CD14-positive monocyte (primary cell): ENCODE measurements around the gene PET100. TPM values are rescaled to one million over a fixed set of nuclear protein-coding genes. Genes with fewer than 3 reads are reported as not detected.

Source experiments
- DNase-seq, 3 donors: peaks; one replicate each; pipeline ENCODE4 v3.0.0-alpha.2; 2011 to 2022
- H2AFZ ChIP-seq: 2 replicates; pipeline ENCODE4 v1.6.0; 2012; ENCODE audit warnings: mild to moderate bottlenecking, low read depth, low read length, inconsistent platforms; ENCODE audit not compliant: insufficient read depth, poor library complexity, severe bottlenecking
- H3K27ac ChIP-seq, 2 donors: 1 replicate in 1 of 2; 2 replicates in 1 of 2; pipeline ENCODE4 v1.5.1; 2012 to 2013; ENCODE audit warnings: low read length in 2 of 2, control low read depth in 1 of 2, inconsistent platforms in 1 of 2, low read depth in 1 of 2, mild to moderate bottlenecking in 1 of 2
- H3K27me3 ChIP-seq, 2 donors: one replicate each; pipeline versions ENCODE4 v1.6.0 to v1.6.1; 2011 to 2013; ENCODE audit warnings: low read length in 2 of 2; ENCODE audit not compliant: control insufficient read depth in 2 of 2, insufficient read depth in 2 of 2
- H3K36me3 ChIP-seq, 2 donors: replicated peaks in 1 of 2; 1 replicate in 1 of 2; 2 replicates in 1 of 2; pipeline versions ENCODE4 v1.5.1 to v1.6.1; 2012 to 2013; ENCODE audit warnings: low read length in 2 of 2, control low read depth in 1 of 2, inconsistent platforms in 1 of 2, mild to moderate bottlenecking in 1 of 2; ENCODE audit not compliant: insufficient read depth in 2 of 2, control insufficient read depth in 1 of 2
- H3K4me1 ChIP-seq, 2 donors: 1 replicate in 1 of 2; 2 replicates in 1 of 2; pipeline versions ENCODE4 v1.5.1 to v1.6.1; 2012 to 2013; ENCODE audit warnings: low read length in 2 of 2, control low read depth in 1 of 2, inconsistent platforms in 1 of 2, mild to moderate bottlenecking in 1 of 2, moderate library complexity in 1 of 2; ENCODE audit not compliant: insufficient read depth in 2 of 2, control insufficient read depth in 1 of 2
- H3K4me2 ChIP-seq: replicated peaks from 2 replicates; pipeline ENCODE3; 2012; ENCODE audit warnings: low read length, moderate library complexity, mild to moderate bottlenecking; ENCODE audit not compliant: poor library complexity, severe bottlenecking; ENCODE audit errors: extremely low read depth
- H3K4me3 ChIP-seq, 3 experiments: fragments of 200-600 bp in 1 of 3; sonication (generic) in 1 of 3; replicated peaks in 1 of 3; 1 replicate in 2 of 3; 2 replicates in 1 of 3; pipeline ENCODE4 v1.5.1; 2011 to 2013; ENCODE audit warnings: low read length in 3 of 3, mild to moderate bottlenecking in 3 of 3, control low read depth in 2 of 3, low read depth in 2 of 3, inconsistent platforms in 1 of 3, moderate library complexity in 1 of 3
- H3K79me2 ChIP-seq: 2 replicates; pipeline ENCODE4 v1.6.0; 2012; ENCODE audit warnings: mild to moderate bottlenecking, control low read depth, inconsistent platforms, low read length, moderate library complexity; ENCODE audit not compliant: insufficient read depth
- H3K9ac ChIP-seq: 2 replicates; pipeline ENCODE4 v1.6.0; 2017; ENCODE audit warnings: low read length, mild to moderate bottlenecking; ENCODE audit not compliant: insufficient read depth, poor library complexity, severe bottlenecking
- H3K9me3 ChIP-seq, 2 donors: replicated peaks in 1 of 2; 1 replicate in 1 of 2; 2 replicates in 1 of 2; pipeline versions ENCODE4 v1.5.1 to v1.6.1; 2012 to 2013; ENCODE audit warnings: low read length in 2 of 2, control low read depth in 1 of 2; ENCODE audit not compliant: control insufficient read depth in 1 of 2, insufficient read depth in 1 of 2
- H4K20me1 ChIP-seq: 2 replicates; pipeline ENCODE4 v1.6.0; 2012; ENCODE audit warnings: mild to moderate bottlenecking, low read length, control low read depth, moderate library complexity; ENCODE audit not compliant: insufficient read depth
- H3K27ac Mint-ChIP-seq, 7 donors: one replicate each; pipeline ENCODE4 v1.8.0; 2020; ENCODE audit warnings: mild to moderate bottlenecking in 7 of 7, mixed read lengths in 7 of 7, moderate library complexity in 6 of 7, inconsistent platforms in 2 of 7
- H3K27me3 Mint-ChIP-seq, 3 donors: one replicate each; pipeline ENCODE4 v1.8.0; 2021 to 2022; ENCODE audit warnings: low read depth in 3 of 3, mild to moderate bottlenecking in 3 of 3, mixed read lengths in 3 of 3, moderate library complexity in 3 of 3, inconsistent platforms in 1 of 3
- H3K36me3 Mint-ChIP-seq, 2 donors: one replicate each; pipeline ENCODE4 v1.8.0; 2020; ENCODE audit warnings: mixed read lengths in 2 of 2, inconsistent platforms in 1 of 2, mild to moderate bottlenecking in 1 of 2
- H3K4me1 Mint-ChIP-seq: one replicate; pipeline ENCODE4 v1.8.0; 2020; ENCODE audit warnings: mild to moderate bottlenecking, mixed read lengths
- H3K4me3 Mint-ChIP-seq, 2 donors: one replicate each; pipeline ENCODE4 v1.8.0; 2020; ENCODE audit warnings: mild to moderate bottlenecking in 2 of 2, mixed read lengths in 2 of 2, moderate library complexity in 1 of 2
- H3K9me3 Mint-ChIP-seq, 7 donors: one replicate each; pipeline ENCODE4 v1.8.0; 2020 to 2022; ENCODE audit warnings: mixed read lengths in 7 of 7, mild to moderate bottlenecking in 6 of 7, moderate library complexity in 6 of 7, inconsistent platforms in 2 of 7
- WGBS: methylation state at CpG from one replicate; pipeline ENCODE4 v1.1.5; 2013; ENCODE audit warnings: missing lambda C conversion rate; ENCODE audit not compliant: insufficient coverage; 5-methylcytosine and 5-hydroxymethylcytosine counted together
- intact Hi-C, 2 donors: fragments of 100-400 bp; cut with micrococcal nuclease; formaldehyde crosslinking; loops; one replicate each; pipeline versions ENCODE4 v1.15.0 to v1.15.1; 2023
- polyA plus RNA-seq, 3 donors: library from polyadenylated mRNA; depleted of rRNA in 1 of 3; unstranded in 2 of 3; stranded (reverse) in 1 of 3; fragments of 300-500 nt in 2 of 3; fragments of >200 nt in 1 of 3; fragmentation: Illumina TruSeq in 2 of 3; gene quantifications; 1 replicate in 2 of 3; 2 replicates in 1 of 3; pipeline ENCODE4 v1.2.3, GENCODE V29; 2012 to 2021
- TF ChIP-seq, protein P1 (sequence below): fragments of 200-600 bp; IDR thresholded peaks from one replicate; pipeline ENCODE4 v1.8.0; 2022; ENCODE audit warnings: antibody characterized with exemption, mild to moderate bottlenecking

Gene PET100
- polyA plus RNA-seq, 3 donors = 64.6 to 386 (median 300) TPM

DNA sequence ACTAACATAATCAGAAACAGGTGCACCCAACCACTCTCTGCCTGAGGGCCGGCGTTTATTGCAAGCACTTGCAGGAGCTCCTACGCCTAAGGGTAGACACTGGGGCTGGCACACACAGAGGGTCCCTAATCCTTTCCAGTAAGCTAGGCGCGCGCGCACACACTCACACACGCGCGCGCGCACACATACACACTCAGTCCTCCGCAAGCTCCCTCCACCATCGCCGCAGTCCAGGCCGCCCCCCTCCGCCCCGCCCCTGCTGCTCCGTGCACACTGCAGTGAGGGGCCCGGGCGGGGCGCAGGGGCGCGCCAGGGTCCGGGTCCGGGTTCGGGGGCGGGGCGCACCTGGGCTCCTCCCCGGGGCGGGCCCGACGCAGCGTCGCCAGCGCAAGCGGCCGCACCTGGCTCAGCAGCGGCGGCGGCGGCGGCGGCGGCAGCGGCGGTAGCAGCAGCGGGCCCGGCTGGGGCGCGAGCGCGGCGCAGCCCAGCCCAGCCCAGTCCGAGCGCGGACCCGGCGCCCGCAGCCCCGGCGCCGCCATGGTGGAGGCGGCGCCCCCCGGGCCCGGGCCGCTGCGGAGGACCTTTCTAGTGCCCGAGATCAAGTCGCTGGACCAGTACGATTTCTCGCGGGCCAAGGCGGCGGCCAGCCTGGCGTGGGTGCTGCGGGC, 34.0 kb upstream of the PET100 start, which contains the start of gene CAMSAP3:
TSS of gene CAMSAP3 (plus strand) at position 398 of the 668 bp plus-strand sequence. CDS start at position 538, 140 bp downstream.
- peak within 1 kb of the TSS in 1 of 3 experiments; percentile 60 for H3K4me3 ChIP-seq
- no peak for DNase-seq
- WGBS = under 1% methylated on average over 69 of the region's 78 CpGs
- H3K4me2 ChIP-seq = peak within 1 kb of the TSS; percentile 66
- H3K27ac ChIP-seq = no peak within 1 kb of the TSS
- H3K9ac ChIP-seq = no peak within 1 kb of the TSS
- peak within 1 kb of the TSS; percentile 71 to 82 for H3K4me3 Mint-ChIP-seq
- peaks cover 0 to 2% of the 10 kb centered on the region in 2 donors for H3K36me3 Mint-ChIP-seq
- TF ChIP-seq, protein P1, sequence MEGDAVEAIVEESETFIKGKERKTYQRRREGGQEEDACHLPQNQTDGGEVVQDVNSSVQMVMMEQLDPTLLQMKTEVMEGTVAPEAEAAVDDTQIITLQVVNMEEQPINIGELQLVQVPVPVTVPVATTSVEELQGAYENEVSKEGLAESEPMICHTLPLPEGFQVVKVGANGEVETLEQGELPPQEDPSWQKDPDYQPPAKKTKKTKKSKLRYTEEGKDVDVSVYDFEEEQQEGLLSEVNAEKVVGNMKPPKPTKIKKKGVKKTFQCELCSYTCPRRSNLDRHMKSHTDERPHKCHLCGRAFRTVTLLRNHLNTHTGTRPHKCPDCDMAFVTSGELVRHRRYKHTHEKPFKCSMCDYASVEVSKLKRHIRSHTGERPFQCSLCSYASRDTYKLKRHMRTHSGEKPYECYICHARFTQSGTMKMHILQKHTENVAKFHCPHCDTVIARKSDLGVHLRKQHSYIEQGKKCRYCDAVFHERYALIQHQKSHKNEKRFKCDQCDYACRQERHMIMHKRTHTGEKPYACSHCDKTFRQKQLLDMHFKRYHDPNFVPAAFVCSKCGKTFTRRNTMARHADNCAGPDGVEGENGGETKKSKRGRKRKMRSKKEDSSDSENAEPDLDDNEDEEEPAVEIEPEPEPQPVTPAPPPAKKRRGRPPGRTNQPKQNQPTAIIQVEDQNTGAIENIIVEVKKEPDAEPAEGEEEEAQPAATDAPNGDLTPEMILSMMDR = no peak
- peaks cover 33 to 51% of the 10 kb centered on the region in 2 donors for H3K27me3 ChIP-seq
- intact Hi-C loops = no loop called here
- H3K27ac Mint-ChIP-seq = peak within 1 kb of the TSS in 1 of 7 donors; percentile 9
- no peaks in the 10 kb centered on the region for H3K79me2 ChIP-seq
- peaks cover 0 to 15% of the 10 kb centered on the region in 2 donors for H3K9me3 ChIP-seq
- no peaks in the 10 kb centered on the region for H4K20me1 ChIP-seq
- H3K9me3 Mint-ChIP-seq = peaks cover 0 to 20% (median 2%) of the 10 kb centered on the region in 7 donors
- no peaks in the 10 kb centered on the region for H3K36me3 ChIP-seq
- H3K4me1 Mint-ChIP-seq = peaks cover 6% of the 10 kb centered on the region
- H2AFZ ChIP-seq = no peak within 1 kb of the TSS
- peaks cover 4 to 6% of the 10 kb centered on the region in 2 donors for H3K4me1 ChIP-seq
- peaks cover 54 to 66% (median 63%) of the 10 kb centered on the region in 3 donors for H3K27me3 Mint-ChIP-seq

DNA sequence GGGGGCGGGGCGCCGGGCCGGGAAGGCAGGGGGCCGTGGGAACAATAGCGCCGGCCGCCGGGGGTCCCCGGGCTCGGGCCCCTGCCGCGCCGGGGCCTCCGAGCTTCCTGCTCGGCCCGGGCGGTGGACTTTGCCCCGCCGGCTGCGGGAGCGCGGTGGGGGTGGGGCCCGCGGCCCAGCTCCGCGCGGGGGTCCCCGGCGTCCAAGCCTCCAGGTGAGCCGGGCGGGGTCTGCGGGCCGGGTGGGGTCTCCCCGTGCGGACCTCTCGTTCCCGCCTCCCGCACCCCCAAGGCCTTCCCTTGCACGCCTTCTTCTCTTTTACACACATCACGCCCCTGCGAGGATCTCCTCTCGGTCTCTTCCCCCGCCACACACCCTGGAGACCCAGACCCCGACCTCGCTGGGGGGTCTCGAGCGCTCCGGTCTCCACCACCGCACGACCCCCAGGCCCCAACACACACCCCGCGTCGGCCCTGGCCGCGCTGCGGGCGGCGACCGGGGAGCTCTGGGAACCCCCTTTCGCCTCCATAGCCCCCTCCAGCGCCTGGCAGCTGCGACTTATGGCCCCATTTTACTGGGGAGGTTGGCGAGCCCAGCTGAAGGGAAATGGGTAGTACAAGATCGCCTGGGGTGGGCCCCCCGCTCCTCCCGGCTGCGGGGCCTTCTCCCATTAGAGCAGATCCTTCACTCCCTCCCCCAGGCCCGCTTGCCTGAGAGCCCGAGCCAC, 33.2 kb upstream of the PET100 start:
- no peak overlapping the region for H3K27ac Mint-ChIP-seq
- H3K4me1 Mint-ChIP-seq = peaks cover 6% of the 10 kb centered on the region
- no peaks in the 10 kb centered on the region for H3K36me3 ChIP-seq
- no peak overlapping the region for H3K27ac ChIP-seq
- peaks cover 0 to 2% of the 10 kb centered on the region in 2 donors for H3K36me3 Mint-ChIP-seq
- peak overlapping the region in 1 of 3 experiments; percentile 14 for H3K4me3 ChIP-seq
- H3K4me2 ChIP-seq = peak overlapping the region; percentile 66
- peaks cover 0 to 23% (median 2%) of the 10 kb centered on the region in 7 donors for H3K9me3 Mint-ChIP-seq
- H3K9ac ChIP-seq = no peak overlapping the region
- 4% methylated on average over 47 of the region's 70 CpGs for WGBS
- H4K20me1 ChIP-seq = no peaks in the 10 kb centered on the region
- DNase-seq = no peak
- H3K79me2 ChIP-seq = no peaks in the 10 kb centered on the region
- no peak overlapping the region for H2AFZ ChIP-seq
- TF ChIP-seq, protein P1 = no peak
- intact Hi-C loops = no loop called here
- peak overlapping the region; percentile 54 to 72 for H3K4me3 Mint-ChIP-seq
- H3K27me3 ChIP-seq = peaks cover 33 to 51% of the 10 kb centered on the region in 2 donors
- H3K9me3 ChIP-seq = peaks cover 0 to 15% of the 10 kb centered on the region in 2 donors
- H3K27me3 Mint-ChIP-seq = peaks cover 57 to 62% (median 62%) of the 10 kb centered on the region in 3 donors
- H3K4me1 ChIP-seq = peaks cover 4 to 6% of the 10 kb centered on the region in 2 donors
